Caco-2 (cell line): ENCODE data around the gene DAZL. TPM values are rescaled to one million over a fixed set of nuclear protein-coding genes. Genes with fewer than 3 reads are reported as not detected.

Source experiments
- BruUV-seq: library from RNA; stranded (reverse); fragments of 400-500 nt; replicated peaks from 2 replicates; lab custom pipeline; 2021; lab: Mats Ljungman, UMichigan
- CTCF ChIA-PET: fragments of 300-600 bp; sonication (Branson Sonifier 250); formaldehyde crosslinking; loops from one replicate; lab custom pipeline; 2022; ENCODE audit warnings: antibody characterized with exemption; lab: Charles Lee
- POLR2A ChIA-PET: fragments of 300-600 bp; sonication (Branson Sonifier 250); formaldehyde crosslinking; loops from one replicate; lab custom pipeline; 2022; ENCODE audit warnings: antibody characterized with exemption; lab: Charles Lee
- DNase-seq, 2 experiments: peaks; one replicate each; pipeline versions ENCODE4 v3.0.0 to v3.0.0-alpha.2; 2020 to 2022
- H3K27me3 ChIP-seq: replicated peaks from 2 replicates; pipeline ENCODE4 v1.6.0; 2011; ENCODE audit warnings: low read length; ENCODE audit not compliant: control insufficient read depth, insufficient read depth
- H3K36me3 ChIP-seq: 2 replicates; pipeline ENCODE4 v1.5.1; 2011; ENCODE audit warnings: low read length; ENCODE audit not compliant: control insufficient read depth, insufficient read depth
- H3K4me1 ChIP-seq: fragments of 250-450 bp; sonication (Bioruptor Pico); 2 replicates; pipeline ENCODE4 v1.5.1; 2020; ENCODE audit warnings: mild to moderate bottlenecking
- H3K4me3 ChIP-seq: 2 replicates; pipeline ENCODE4 v1.5.1; 2011; ENCODE audit warnings: low read depth, mild to moderate bottlenecking, control low read depth, low read length
- H3K9me3 ChIP-seq: fragments of 250-450 bp; sonication (Bioruptor Pico); 2 replicates; pipeline ENCODE4 v1.5.1; 2020; ENCODE audit warnings: mild to moderate bottlenecking, moderate library complexity
- H3K27ac Mint-ChIP-seq: one replicate; pipeline ENCODE4 v1.8.0; 2022; ENCODE audit warnings: mixed read lengths; ENCODE audit not compliant: unreplicated experiment
- H3K27me3 Mint-ChIP-seq: one replicate; pipeline ENCODE4 v1.8.0; 2022; ENCODE audit warnings: mixed read lengths; ENCODE audit not compliant: insufficient read depth, unreplicated experiment
- H3K36me3 Mint-ChIP-seq: one replicate; pipeline ENCODE4 v1.8.0; 2022; ENCODE audit warnings: mild to moderate bottlenecking, mixed read lengths; ENCODE audit not compliant: insufficient read depth, unreplicated experiment
- H3K4me1 Mint-ChIP-seq: one replicate; pipeline ENCODE4 v1.8.0; 2022; ENCODE audit warnings: low read depth, mixed read lengths; ENCODE audit not compliant: unreplicated experiment
- H3K4me3 Mint-ChIP-seq: one replicate; pipeline ENCODE4 v1.8.0; 2022; ENCODE audit warnings: mild to moderate bottlenecking, moderate library complexity, mixed read lengths; ENCODE audit not compliant: unreplicated experiment
- H3K9me3 Mint-ChIP-seq: one replicate; pipeline ENCODE4 v1.8.0; 2022; ENCODE audit warnings: mixed read lengths; ENCODE audit not compliant: unreplicated experiment
- CTCF ChIP-seq, 2 experiments: fragments of 200-600 bp in 1 of 2; IDR thresholded peaks; 1 replicate in 1 of 2; 2 replicates in 1 of 2; pipeline versions ENCODE4 v1.5.1 to v1.8.0; 2011 to 2022; ENCODE audit warnings: antibody characterized with exemption in 1 of 2, control low read depth in 1 of 2, inconsistent platforms in 1 of 2, low read depth in 1 of 2, low read length in 1 of 2, mild to moderate bottlenecking in 1 of 2, moderate library complexity in 1 of 2; ENCODE audit not compliant: insufficient read depth in 1 of 2, severe bottlenecking in 1 of 2, unreplicated experiment in 1 of 2
- intact Hi-C: fragments of 100-400 bp; cut with micrococcal nuclease; formaldehyde crosslinking; loops from one replicate; pipeline ENCODE4 v1.10.0; 2022; ENCODE audit not compliant: unreplicated experiment
- total RNA-seq: library from RNA; stranded (reverse); gene quantifications from 2 replicates; pipeline ENCODE4 v1.2.3, GENCODE V29; 2022

The DAZL gene
- total RNA-seq, 1 experiment from 2014 or later = not detected

- H3K27ac Mint-ChIP-seq = no peak overlapping the region
- CTCF ChIA-PET = no interaction called here
Measured at GRCh38 chr3:16548721-16549120, 56.5 kb downstream of the DAZL start.

GRCh38 chr3:16547561-16548357, 57.5 kb downstream of the DAZL start:
- H3K4me3 Mint-ChIP-seq = no peak overlapping the region
- H3K9me3 Mint-ChIP-seq = peaks cover 11% of the 10 kb centered on the region
- H3K36me3 Mint-ChIP-seq = no peaks in the 10 kb centered on the region
- Histone ChIP-seq H3K9me3 (no peaks in the 10 kb centered on the region), H3K4me3 (no peak overlapping the region), H3K27me3 (no peaks in the 10 kb centered on the region), H3K36me3 (no peaks in the 10 kb centered on the region), H3K4me1 (peaks cover 7% of the 10 kb centered on the region; the same call in 1 of the 2 replicates)
- BruUV-seq = no TSS peak
- ChIA-PET POLR2A (no interaction called here), CTCF (no interaction called here)
- H3K27ac Mint-ChIP-seq = no peak overlapping the region
- peaks cover 2% of the 10 kb centered on the region for H3K27me3 Mint-ChIP-seq
- TF ChIP-seq CTCF (IDR thresholded peaks at IDR 0.05; ENCODE audit: insufficient read depth in 1 of 2, low read depth in 1 of 2, low read length in 1 of 2, severe bottlenecking in 1 of 2, unreplicated experiment in 1 of 2) = no peak
- intact Hi-C loops = no loop called here
- H3K4me1 Mint-ChIP-seq = peaks cover 8% of the 10 kb centered on the region
- no peak for DNase-seq

More at GRCh38 chr3:16548721-16549120, 56.5 kb downstream of the DAZL start:
- H3K4me1 ChIP-seq = peaks cover 7% of the 10 kb centered on the region; the same call in 1 of the 2 replicates
- DNase-seq = no peak
- H3K36me3 ChIP-seq = no peaks in the 10 kb centered on the region
- Mint-ChIP-seq H3K4me1 (peaks cover 8% of the 10 kb centered on the region), H3K36me3 (no peaks in the 10 kb centered on the region), H3K4me3 (no peak overlapping the region), H3K9me3 (peaks cover 11% of the 10 kb centered on the region), H3K27me3 (peaks cover 2% of the 10 kb centered on the region)
- intact Hi-C loops = no loop called here
- TF ChIP-seq CTCF (IDR thresholded peaks at IDR 0.05; ENCODE audit: insufficient read depth in 1 of 2, low read depth in 1 of 2, low read length in 1 of 2, severe bottlenecking in 1 of 2, unreplicated experiment in 1 of 2) = no peak
- H3K9me3 ChIP-seq = no peaks in the 10 kb centered on the region
- POLR2A ChIA-PET = no interaction called here
- BruUV-seq = no TSS peak
- H3K4me3 ChIP-seq = no peak overlapping the region
- no peaks in the 10 kb centered on the region for H3K27me3 ChIP-seq

GRCh38 chr3:16546186-16547010, 58.8 kb downstream of the DAZL start:
- intact Hi-C loops = no loop called here
- Histone ChIP-seq H3K4me3 (no peak overlapping the region), H3K27me3 (no peaks in the 10 kb centered on the region), H3K4me1 (peaks cover 7% of the 10 kb centered on the region; the same call in 1 of the 2 replicates), H3K36me3 (no peaks in the 10 kb centered on the region), H3K9me3 (no peaks in the 10 kb centered on the region)
- POLR2A ChIA-PET = no interaction called here
- BruUV-seq = no TSS peak
- CTCF ChIA-PET = no interaction called here
- Mint-ChIP-seq H3K36me3 (no peaks in the 10 kb centered on the region), H3K27me3 (peaks cover 7% of the 10 kb centered on the region), H3K4me1 (peaks cover 5% of the 10 kb centered on the region), H3K9me3 (peaks cover 6% of the 10 kb centered on the region), H3K4me3 (no peak overlapping the region), H3K27ac (no peak overlapping the region)
- no peak for TF ChIP-seq CTCF (IDR thresholded peaks at IDR 0.05; ENCODE audit: insufficient read depth in 1 of 2, low read depth in 1 of 2, low read length in 1 of 2, severe bottlenecking in 1 of 2, unreplicated experiment in 1 of 2)
- DNase-seq = no peak
